ENCODE results near the gene HOXA7.

The HOXA7 gene

GRCh38 chr7:27188386-27189294 is 32.2 kb upstream of the HOXA7 start:
- no peak for FAIRE-seq
- DNase-seq (ENCODE audit: insufficient read length, low spot score): no peak
- no peak for TF ChIP-seq POLR2A (IDR thresholded peaks at IDR 0.05; ENCODE audit: low read depth, low read length)

- FAIRE-seq: no peak
- DNase-seq (ENCODE audit: insufficient read length, low spot score): no peak
- TF ChIP-seq POLR2A (IDR thresholded peaks at IDR 0.05; ENCODE audit: low read depth, low read length): no peak
These were observed 31.3 kb upstream of the HOXA7 start for GRCh38 chr7:27187475-27188385.

DNA sequence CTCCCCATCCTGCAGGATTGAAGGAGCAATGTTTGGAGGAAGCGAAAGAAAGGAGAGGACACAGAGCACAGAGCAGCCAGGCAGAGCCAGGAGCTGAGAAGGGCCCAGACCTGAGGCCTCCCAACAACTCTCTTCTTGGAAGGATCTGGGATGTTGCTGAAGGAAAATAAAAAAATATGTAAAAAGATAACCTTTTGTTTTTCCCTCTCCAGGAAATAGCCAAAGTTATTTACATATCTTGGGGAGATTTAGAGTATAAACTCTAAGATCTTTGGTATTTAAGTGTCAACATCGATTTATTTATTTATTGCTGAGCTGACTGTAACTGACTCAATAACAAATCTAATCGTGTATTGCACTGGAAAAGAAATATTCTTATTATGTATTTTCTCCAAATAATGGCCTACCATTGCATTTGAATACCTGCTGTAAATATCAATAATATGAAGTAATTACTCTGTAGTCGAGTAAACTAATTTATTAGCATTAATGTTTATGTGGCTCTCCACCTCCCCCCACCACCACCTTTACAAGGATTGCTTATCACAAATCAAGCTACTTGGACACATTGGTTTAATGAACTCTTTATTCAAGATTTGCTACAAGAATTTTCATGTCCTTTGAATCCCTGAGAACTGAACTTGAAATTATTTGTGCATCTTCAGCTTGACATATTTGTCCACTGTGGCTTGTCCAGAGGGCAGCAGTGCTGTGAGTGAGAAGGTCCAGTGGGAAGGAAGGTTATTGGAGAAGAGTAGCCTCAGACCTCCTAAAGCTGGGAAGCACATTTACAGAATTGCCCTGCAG is 30.4 kb upstream of the HOXA7 start:
- no peak for DNase-seq (ENCODE audit: insufficient read length, low spot score)

GRCh38 chr7:27185854-27186667 is 29.6 kb upstream of the HOXA7 start:
- TF ChIP-seq POLR2A (IDR thresholded peaks at IDR 0.05; ENCODE audit: low read depth, low read length): no peak
- FAIRE-seq (no peak), DNase-seq (ENCODE audit: insufficient read length, low spot score) (no peak)

More for the DNA sequence above, 30.4 kb upstream of the HOXA7 start:
- no peak for FAIRE-seq
- no peak for TF ChIP-seq POLR2A (IDR thresholded peaks at IDR 0.05; ENCODE audit: low read depth, low read length)

GRCh38 chr7:27185013-27185853 is 28.8 kb upstream of the HOXA7 start, which contains the start of gene HOXA11:
Gene HOXA11 (minus strand): TSS chr7:27185232. CDS start chr7:27185144, 88 bp downstream.
- no peak for TF ChIP-seq POLR2A (IDR thresholded peaks at IDR 0.05; ENCODE audit: low read depth, low read length)
- FAIRE-seq (no peak), DNase-seq (ENCODE audit: insufficient read length, low spot score) (no peak)

DNA sequence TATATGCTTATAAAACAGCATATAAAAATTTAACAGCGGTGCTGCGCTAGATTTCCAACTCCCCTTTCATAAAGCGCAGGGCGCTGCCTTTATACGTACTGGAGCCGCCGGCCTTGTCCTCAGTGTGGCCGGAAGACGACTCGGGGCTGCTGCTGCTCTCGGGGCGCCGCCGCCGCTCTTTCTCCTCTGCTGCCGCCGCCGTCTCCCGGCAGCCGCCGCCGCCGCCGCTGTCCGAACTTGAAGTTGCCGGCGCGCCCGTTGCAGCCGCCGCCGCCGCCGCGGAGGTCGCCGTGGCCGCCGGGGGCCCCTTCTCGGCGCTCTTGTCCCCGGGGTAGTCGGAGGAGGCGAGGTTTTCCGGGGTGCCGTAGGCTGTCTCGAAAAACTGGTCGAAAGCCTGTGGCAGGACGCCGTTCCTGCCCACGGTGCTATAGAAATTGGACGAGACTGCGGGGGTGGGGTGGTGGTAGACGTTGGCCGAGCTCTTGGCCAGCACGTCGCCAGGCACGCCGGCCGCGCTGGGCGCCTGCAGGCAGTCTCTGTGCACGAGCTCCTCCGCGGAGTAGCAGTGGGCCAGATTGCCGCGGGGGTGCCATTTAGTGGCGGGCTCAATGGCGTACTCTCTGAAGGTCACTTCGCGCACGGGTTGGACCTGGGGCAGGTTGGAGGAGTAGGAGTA is 28.0 kb upstream of the HOXA7 start:
- FAIRE-seq (no peak), DNase-seq (ENCODE audit: insufficient read length, low spot score) (no peak)
- TF ChIP-seq POLR2A (IDR thresholded peaks at IDR 0.05; ENCODE audit: low read depth, low read length): 0 out of 2 replicates have a peak, but pooled peaks have one; percentile 10

- TF ChIP-seq POLR2A (IDR thresholded peaks at IDR 0.05; ENCODE audit: low read depth, low read length): no peak
- DNase-seq (ENCODE audit: insufficient read length, low spot score) (no peak), FAIRE-seq (no peak)
These were observed 27.3 kb upstream of the HOXA7 start for GRCh38 chr7:27183682-27184336.

GRCh38 chr7:27182861-27183681 is 26.6 kb upstream of the HOXA7 start:
- FAIRE-seq (no peak), DNase-seq (ENCODE audit: insufficient read length, low spot score) (no peak)
- no peak for TF ChIP-seq POLR2A (IDR thresholded peaks at IDR 0.05; ENCODE audit: low read depth, low read length)

GRCh38 chr7:27182285-27182841 is 25.9 kb upstream of the HOXA7 start:
- FAIRE-seq: no peak
- DNase-seq (ENCODE audit: insufficient read length, low spot score): no peak
- no peak for TF ChIP-seq POLR2A (IDR thresholded peaks at IDR 0.05; ENCODE audit: low read depth, low read length)

DNA sequence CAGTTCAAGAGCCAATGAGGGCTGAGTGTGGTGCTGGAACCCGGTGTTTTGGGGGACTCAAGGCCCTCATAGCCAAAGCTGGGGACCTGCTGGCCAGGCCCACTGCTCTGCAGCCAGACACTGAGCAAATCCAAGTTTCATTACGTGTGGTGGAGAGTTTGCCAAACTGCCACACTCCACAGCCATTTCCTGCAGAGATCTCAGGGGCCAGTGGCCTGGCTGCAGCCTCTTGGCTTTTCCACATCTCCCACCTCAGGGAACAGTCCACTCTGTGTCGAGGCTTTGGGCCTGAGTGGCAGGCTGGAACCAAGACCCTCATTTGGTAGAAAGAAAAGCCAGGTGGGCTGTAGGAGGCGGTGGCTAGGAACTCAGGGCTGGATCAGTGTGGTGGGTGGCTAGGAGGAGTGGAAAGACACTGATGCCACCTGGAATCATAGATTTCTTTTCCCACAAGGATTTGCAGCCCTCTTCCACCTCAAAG is 25.4 kb upstream of the HOXA7 start:
- FAIRE-seq: no peak
- DNase-seq (ENCODE audit: insufficient read length, low spot score): no peak
- no peak for TF ChIP-seq POLR2A (IDR thresholded peaks at IDR 0.05; ENCODE audit: low read depth, low read length)

Data from H54 (cell line).